ENCODE measurements around the gene SMYD4. TPM values are rescaled to one million over a fixed set of nuclear protein-coding genes. Genes with fewer than 3 reads are reported as not detected.
A peak's percentile ranks its signal among the peaks of the same experiment; 100 is the strongest.

The SMYD4 gene
- total RNA-seq, 1 donor, result 10.1 TPM

- no peak overlapping the region for H3K27ac ChIP-seq (ENCODE audit: low read depth, low read length)
- TF ChIP-seq, protein P1, sequence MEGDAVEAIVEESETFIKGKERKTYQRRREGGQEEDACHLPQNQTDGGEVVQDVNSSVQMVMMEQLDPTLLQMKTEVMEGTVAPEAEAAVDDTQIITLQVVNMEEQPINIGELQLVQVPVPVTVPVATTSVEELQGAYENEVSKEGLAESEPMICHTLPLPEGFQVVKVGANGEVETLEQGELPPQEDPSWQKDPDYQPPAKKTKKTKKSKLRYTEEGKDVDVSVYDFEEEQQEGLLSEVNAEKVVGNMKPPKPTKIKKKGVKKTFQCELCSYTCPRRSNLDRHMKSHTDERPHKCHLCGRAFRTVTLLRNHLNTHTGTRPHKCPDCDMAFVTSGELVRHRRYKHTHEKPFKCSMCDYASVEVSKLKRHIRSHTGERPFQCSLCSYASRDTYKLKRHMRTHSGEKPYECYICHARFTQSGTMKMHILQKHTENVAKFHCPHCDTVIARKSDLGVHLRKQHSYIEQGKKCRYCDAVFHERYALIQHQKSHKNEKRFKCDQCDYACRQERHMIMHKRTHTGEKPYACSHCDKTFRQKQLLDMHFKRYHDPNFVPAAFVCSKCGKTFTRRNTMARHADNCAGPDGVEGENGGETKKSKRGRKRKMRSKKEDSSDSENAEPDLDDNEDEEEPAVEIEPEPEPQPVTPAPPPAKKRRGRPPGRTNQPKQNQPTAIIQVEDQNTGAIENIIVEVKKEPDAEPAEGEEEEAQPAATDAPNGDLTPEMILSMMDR (IDR thresholded peaks at IDR 0.05; ENCODE audit: extremely low read depth, low read depth, low read length), result no peak
- H3K36me3 ChIP-seq (ENCODE audit: insufficient read depth, low read length), result peaks cover 17% of the 10 kb centered on the region
- peaks cover 7% of the 10 kb centered on the region for H3K4me1 ChIP-seq (ENCODE audit: insufficient read depth, low read length)
- H3K27me3 ChIP-seq (ENCODE audit: insufficient read depth, low read length), result no peaks in the 10 kb centered on the region
- H4K20me1 ChIP-seq (ENCODE audit: insufficient read depth, low read length), result no peaks in the 10 kb centered on the region
- no peaks in the 10 kb centered on the region for H3K79me2 ChIP-seq (ENCODE audit: insufficient read depth, low read length)
- DNase-seq (ENCODE audit: insufficient read length, low spot score, missing footprints), result no peak
- H3K4me2 ChIP-seq (ENCODE audit: insufficient read depth, low read length), result no peak overlapping the region
- no peaks in the 10 kb centered on the region for H3K9me3 ChIP-seq (ENCODE audit: low read depth, low read length)
- H2AFZ ChIP-seq (ENCODE audit: low read length), result no peak overlapping the region
- H3K4me3 ChIP-seq (ENCODE audit: insufficient read depth, low read length), result no peak overlapping the region
Observed at GRCh38 chr17:1737531-1738291, 92.0 kb downstream of the SMYD4 start.

GRCh38 chr17:1736348-1737281, 93.1 kb downstream of the SMYD4 start:
- peak; percentile 97 for DNase-seq (ENCODE audit: insufficient read length, low spot score, missing footprints)
- Histone ChIP-seq H3K79me2 (ENCODE audit: insufficient read depth, low read length) (no peaks in the 10 kb centered on the region), H3K36me3 (ENCODE audit: insufficient read depth, low read length) (peaks cover 18% of the 10 kb centered on the region), H3K27ac (ENCODE audit: low read depth, low read length) (no peak overlapping the region), H3K4me2 (ENCODE audit: insufficient read depth, low read length) (no peak overlapping the region), H3K4me3 (ENCODE audit: insufficient read depth, low read length) (no peak overlapping the region), H2AFZ (ENCODE audit: low read length) (no peak overlapping the region), H3K9me3 (ENCODE audit: low read depth, low read length) (no peaks in the 10 kb centered on the region), H4K20me1 (ENCODE audit: insufficient read depth, low read length) (no peaks in the 10 kb centered on the region), H3K4me1 (ENCODE audit: insufficient read depth, low read length) (peaks cover 7% of the 10 kb centered on the region), H3K27me3 (ENCODE audit: insufficient read depth, low read length) (no peaks in the 10 kb centered on the region)
- TF ChIP-seq, protein P1 (IDR thresholded peaks at IDR 0.05; ENCODE audit: extremely low read depth, low read depth, low read length), result no peak

- Histone ChIP-seq H3K36me3 (ENCODE audit: insufficient read depth, low read length) (peaks cover 23% of the 10 kb centered on the region), H3K27me3 (ENCODE audit: insufficient read depth, low read length) (no peaks in the 10 kb centered on the region), H3K4me2 (ENCODE audit: insufficient read depth, low read length) (no peak overlapping the region), H3K4me1 (ENCODE audit: insufficient read depth, low read length) (peaks cover 7% of the 10 kb centered on the region), H3K4me3 (ENCODE audit: insufficient read depth, low read length) (no peak overlapping the region), H3K9me3 (ENCODE audit: low read depth, low read length) (no peaks in the 10 kb centered on the region), H4K20me1 (ENCODE audit: insufficient read depth, low read length) (no peaks in the 10 kb centered on the region), H3K79me2 (ENCODE audit: insufficient read depth, low read length) (peaks cover 4% of the 10 kb centered on the region), H3K27ac (ENCODE audit: low read depth, low read length) (no peak overlapping the region), H2AFZ (ENCODE audit: low read length) (no peak overlapping the region)
- DNase-seq (ENCODE audit: insufficient read length, low spot score, missing footprints), result no peak
- TF ChIP-seq, protein P1 (IDR thresholded peaks at IDR 0.05; ENCODE audit: extremely low read depth, low read depth, low read length), result no peak
Observed at GRCh38 chr17:1735834-1736347, 93.8 kb downstream of the SMYD4 start.

All from osteoblast (primary cell).